ENCODE measurements around the gene FRG2B.

DNA sequence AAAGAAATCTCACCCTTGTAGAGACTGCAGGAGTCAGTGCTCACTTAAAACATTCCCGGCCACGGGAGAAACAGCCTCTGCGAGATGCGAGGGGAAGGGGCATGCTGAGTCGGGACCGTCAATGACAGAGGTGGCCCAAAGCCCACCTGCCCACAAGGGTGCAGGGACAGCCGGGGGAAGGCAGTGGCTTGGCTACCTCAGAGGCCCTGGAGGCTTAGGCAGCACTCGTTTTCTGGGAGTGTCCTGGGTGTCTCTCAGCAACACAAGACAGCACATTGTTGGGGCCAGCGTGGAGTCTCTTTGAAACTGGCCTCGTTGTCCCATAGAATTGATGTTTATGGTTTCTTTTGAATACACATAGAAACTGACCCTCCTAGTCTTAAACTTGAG is 35.6 kb downstream of the FRG2B start:
- TF ChIP-seq POLR2A (IDR thresholded peaks at IDR 0.05; ENCODE audit: low read length) = no peak
- TF ChIP-seq GATA1 (IDR thresholded peaks at IDR 0.05; ENCODE audit: low read depth, low read length) = no peak

Measured in erythroblast (primary cell).